Immature natural killer cell (primary cell): ENCODE results near the gene ADCK2. TPM values are rescaled to one million over a fixed set of nuclear protein-coding genes. Genes with fewer than 3 reads are reported as not detected.
"Not testable (repeated sequence)": the region's sequence is repeated elsewhere in the genome, so short reads cannot be mapped to it uniquely, and the experiment has no call there.

Experiments
- DNase-seq, 3 donors: peaks; one replicate each; pipeline ENCODE4 v3.0.0; 2022; ENCODE audit warnings: mixed read lengths in 1 of 3
- H3K27ac Mint-ChIP-seq, 6 donors: one replicate each; pipeline ENCODE4 v1.8.0; 2020; ENCODE audit warnings: mixed read lengths in 6 of 6, mild to moderate bottlenecking in 5 of 6, inconsistent platforms in 4 of 6, moderate library complexity in 3 of 6
- H3K27me3 Mint-ChIP-seq, 3 donors: one replicate each; pipeline ENCODE4 v1.8.0; 2020 to 2021; ENCODE audit warnings: low read depth in 3 of 3, mild to moderate bottlenecking in 3 of 3, mixed read lengths in 3 of 3, moderate library complexity in 3 of 3, inconsistent platforms in 1 of 3
- H3K36me3 Mint-ChIP-seq, 3 donors: one replicate each; pipeline ENCODE4 v1.8.0; 2020; ENCODE audit warnings: mixed read lengths in 3 of 3, inconsistent platforms in 2 of 3, mild to moderate bottlenecking in 2 of 3
- H3K4me1 Mint-ChIP-seq, 2 donors: one replicate each; pipeline ENCODE4 v1.8.0; 2020; ENCODE audit warnings: inconsistent platforms in 2 of 2, mild to moderate bottlenecking in 2 of 2, mixed read lengths in 2 of 2, moderate library complexity in 1 of 2
- H3K4me3 Mint-ChIP-seq, 5 donors: one replicate each; pipeline ENCODE4 v1.8.0; 2020; ENCODE audit warnings: mild to moderate bottlenecking in 5 of 5, mixed read lengths in 5 of 5, inconsistent platforms in 3 of 5, moderate library complexity in 3 of 5
- H3K9me3 Mint-ChIP-seq, 6 donors: one replicate each; pipeline ENCODE4 v1.8.0; 2020; ENCODE audit warnings: mild to moderate bottlenecking in 6 of 6, mixed read lengths in 6 of 6, inconsistent platforms in 4 of 6, moderate library complexity in 3 of 6
- polyA plus RNA-seq, 3 donors: library from polyadenylated mRNA; unstranded; fragments of 300-500 nt; fragmentation: Illumina TruSeq; gene quantifications; one replicate each; pipeline ENCODE4 v1.2.3, GENCODE V29; 2021

ADCK2 gene
- polyA plus RNA-seq, 3 donors from 2014 or later = 27.8 to 37.1 (median 33.9) TPM

DNA sequence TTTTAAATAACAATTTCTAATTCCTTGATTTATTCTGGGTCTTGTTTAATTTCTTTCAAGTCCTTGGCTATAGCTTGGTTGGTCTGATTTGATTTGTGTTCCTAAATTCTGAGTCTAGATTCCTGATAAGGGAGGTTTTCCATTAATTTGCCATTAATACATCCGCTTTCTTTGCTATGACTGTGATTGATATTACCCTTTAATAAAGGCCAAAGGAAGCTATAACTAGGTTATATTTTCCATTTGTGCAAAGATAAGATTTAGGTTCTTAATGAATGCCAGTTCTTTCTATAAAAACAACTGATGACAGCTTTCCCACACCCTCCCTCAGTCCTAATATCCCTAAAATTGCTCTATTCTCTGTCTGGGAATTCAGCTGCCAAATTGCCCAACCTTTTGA, 52.0 kb downstream of the ADCK2 start:
- Mint-ChIP-seq H3K4me3 (no peak overlapping the region), H3K27ac (no peak overlapping the region), H3K9me3 (no peaks in the 10 kb centered on the region), H3K4me1 (peaks cover 16 to 17% of the 10 kb centered on the region in 2 donors), H3K36me3 (peaks cover 2 to 5% (median 3%) of the 10 kb centered on the region in 3 donors), H3K27me3 (peaks cover 2 to 7% (median 3%) of the 10 kb centered on the region in 3 donors)
- no peak for DNase-seq

- Mint-ChIP-seq H3K4me3 (no peak overlapping the region), H3K4me1 (peaks cover 14 to 15% of the 10 kb centered on the region in 2 donors), H3K27me3 (peaks cover 0 to 7% (median 2%) of the 10 kb centered on the region in 3 donors), H3K36me3 (peaks cover 0 to 7% (median 4%) of the 10 kb centered on the region in 3 donors), H3K27ac (peak overlapping the region in 1 of 6 donors; percentile 4), H3K9me3 (no peaks in the 10 kb centered on the region)
- peak in 2 of 3 donors; percentile 6 to 14 for DNase-seq
Measured at GRCh38 chr7:140726281-140726680, 53.5 kb downstream of the ADCK2 start.

GRCh38 chr7:140732416-140732815, 59.7 kb downstream of the ADCK2 start:
- no peak for DNase-seq
- H3K4me1 Mint-ChIP-seq = no peaks in the 10 kb centered on the region
- H3K27me3 Mint-ChIP-seq = peaks cover 0 to 2% (median 0%) of the 10 kb centered on the region in 3 donors
- no peaks in the 10 kb centered on the region for H3K9me3 Mint-ChIP-seq
- H3K4me3 Mint-ChIP-seq = no peak overlapping the region
- peak overlapping the region in 3 of 6 donors; percentile 3 to 23 (median 18) for H3K27ac Mint-ChIP-seq
- peaks cover 4 to 17% (median 8%) of the 10 kb centered on the region in 3 donors for H3K36me3 Mint-ChIP-seq

- H3K4me3 Mint-ChIP-seq = no peak overlapping the region
- peaks cover 2 to 8% of the 10 kb centered on the region in 2 donors for H3K4me1 Mint-ChIP-seq
- no peaks in the 10 kb centered on the region for H3K9me3 Mint-ChIP-seq
- H3K36me3 Mint-ChIP-seq = peaks cover 8 to 24% (median 9%) of the 10 kb centered on the region in 3 donors
- H3K27ac Mint-ChIP-seq = no peak overlapping the region
- H3K27me3 Mint-ChIP-seq = no peaks in the 10 kb centered on the region
- DNase-seq = no peak
Measured at GRCh38 chr7:140734096-140734495, 61.4 kb downstream of the ADCK2 start.

DNA sequence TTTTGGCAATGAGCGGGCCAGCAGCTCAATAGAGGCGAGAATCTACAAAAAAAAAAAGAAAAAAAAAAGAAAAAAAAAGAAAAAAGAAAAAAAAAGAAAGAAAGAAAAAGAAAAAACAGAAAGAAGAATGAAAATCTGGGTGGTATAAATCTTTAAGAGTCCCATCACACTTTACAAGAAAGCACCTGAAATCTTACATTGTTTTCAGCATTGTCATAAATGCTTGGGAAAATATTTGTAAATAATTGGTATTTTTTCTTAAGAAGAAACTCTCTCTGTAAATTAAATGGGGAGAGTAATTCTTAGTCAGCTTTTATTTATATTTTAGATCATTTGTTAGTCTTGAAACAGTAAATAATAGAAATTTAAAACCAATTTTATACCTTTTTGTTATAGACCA, 62.0 kb downstream of the ADCK2 start:
- Mint-ChIP-seq H3K4me3 (no peak overlapping the region), H3K27ac (peak overlapping the region in 1 of 6 donors; percentile 9), H3K4me1 (peaks cover 2 to 12% of the 10 kb centered on the region in 2 donors), H3K9me3 (no peaks in the 10 kb centered on the region), H3K27me3 (no peaks in the 10 kb centered on the region), H3K36me3 (peaks cover 8 to 27% (median 8%) of the 10 kb centered on the region in 3 donors)
- no peak for DNase-seq

DNA sequence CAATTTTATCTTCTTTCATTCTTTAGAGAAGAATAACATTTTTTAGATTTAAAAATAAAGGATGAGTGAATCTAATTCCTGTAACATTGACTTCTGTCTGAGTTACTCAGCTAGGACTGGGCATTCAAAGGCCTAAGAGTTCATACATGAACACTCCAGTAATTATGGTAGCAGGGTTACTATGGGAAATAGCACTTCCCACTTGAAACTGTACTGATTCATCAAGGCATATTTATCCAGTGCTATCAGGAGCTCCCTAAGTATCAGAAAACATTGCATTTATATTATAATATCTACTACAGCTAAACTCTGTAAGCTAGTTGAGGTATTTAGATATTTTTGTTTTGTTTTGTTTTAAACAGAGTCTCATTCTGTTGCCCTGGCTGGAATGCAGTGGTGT, 65.5 kb downstream of the ADCK2 start:
- no peaks in the 10 kb centered on the region for H3K27me3 Mint-ChIP-seq
- peaks cover 7 to 29% (median 9%) of the 10 kb centered on the region in 3 donors for H3K36me3 Mint-ChIP-seq
- peak overlapping the region in 2 of 6 donors; percentile 21 to 24 for H3K27ac Mint-ChIP-seq
- no peak for DNase-seq
- peaks cover 18 to 37% of the 10 kb centered on the region in 2 donors for H3K4me1 Mint-ChIP-seq
- H3K4me3 Mint-ChIP-seq = no peak overlapping the region
- no peaks in the 10 kb centered on the region for H3K9me3 Mint-ChIP-seq

DNA sequence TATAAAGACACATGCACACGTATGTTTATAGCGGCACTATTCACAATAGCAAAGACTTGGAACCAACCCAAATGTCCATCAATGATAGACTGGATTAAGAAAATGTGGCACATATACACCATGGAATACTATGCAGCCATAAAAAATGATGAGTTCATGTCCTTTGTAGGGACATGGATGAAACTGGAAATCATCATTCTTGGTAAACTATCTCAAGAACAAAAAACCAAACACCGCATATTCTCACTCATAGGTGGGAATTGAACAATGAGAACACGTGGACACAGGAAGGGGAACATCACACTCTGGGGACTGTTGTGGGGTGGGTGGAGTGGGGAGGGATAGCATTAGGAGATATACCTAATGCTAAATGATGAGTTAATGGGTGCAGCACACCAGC, 70.5 kb downstream of the ADCK2 start:
- peaks cover 16 to 30% of the 10 kb centered on the region in 2 donors for H3K4me1 Mint-ChIP-seq
- not testable (repeated sequence) for H3K27me3 Mint-ChIP-seq, H3K4me3 Mint-ChIP-seq, H3K27ac Mint-ChIP-seq, DNase-seq, H3K9me3 Mint-ChIP-seq
- H3K36me3 Mint-ChIP-seq = peaks cover 6 to 24% (median 20%) of the 10 kb centered on the region in 3 donors

- Mint-ChIP-seq H3K9me3 (no peaks in the 10 kb centered on the region), H3K36me3 (peaks cover 9 to 26% (median 20%) of the 10 kb centered on the region in 3 donors), H3K4me1 (peaks cover 16 to 29% of the 10 kb centered on the region in 2 donors), H3K27me3 (no peaks in the 10 kb centered on the region), H3K27ac (no peak overlapping the region), H3K4me3 (no peak overlapping the region)
- DNase-seq = no peak
Measured at GRCh38 chr7:140744005-140744404, 71.3 kb downstream of the ADCK2 start.

Other genes with a start within 250 kb of the ADCK2 start
- gene MKRN1, start 193.4 kb upstream of the ADCK2 start, polyA plus RNA-seq = 100 to 1,000 TPM in 2 of 3 donors, 10 to 100 TPM in 1; 86.5 to 163 (median 135) TPM
- not detected for gene DENND2A, start 32.1 kb upstream of the ADCK2 start, polyA plus RNA-seq
- 1,000 to 10,000 TPM in 1 of 3 donors, 100 to 1,000 TPM in 2; 742 to 1,051 (median 942) TPM for gene NDUFB2, start 23.8 kb downstream of the ADCK2 start, polyA plus RNA-seq